CD4-positive, alpha-beta T cell treated with Interleukin-21 for 1 hour (primary cell): ENCODE data around the gene LONP2.
A peak's percentile ranks its signal among the peaks of the same experiment; 100 is the strongest.
"Not testable (repeated sequence)": the region's sequence is repeated elsewhere in the genome, so short reads cannot be mapped to it uniquely, and the experiment has no call there.

Experiments used
- DNase-seq: peaks from one replicate; pipeline ENCODE4 v3.0.0-alpha.2; 2020

The LONP2 gene

DNA sequence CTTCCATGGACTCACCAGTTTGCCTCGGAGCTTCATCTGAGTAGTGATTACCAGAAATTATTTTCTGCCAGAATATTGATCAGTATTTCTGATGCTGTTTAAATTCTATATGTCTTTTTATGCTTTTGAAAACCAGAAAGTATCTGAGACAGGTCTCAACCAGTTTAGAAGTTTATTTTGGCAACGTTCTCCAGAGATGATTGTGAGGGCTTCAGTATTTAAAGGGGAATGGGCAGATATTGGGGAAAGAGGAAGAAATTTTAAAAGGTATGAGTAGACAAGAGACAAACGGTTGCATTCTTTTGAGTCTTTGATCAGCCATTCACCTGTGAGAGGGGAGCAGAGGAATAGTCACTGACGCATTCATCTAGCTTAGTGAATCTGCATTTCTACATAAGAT, 47.7 kb downstream of the LONP2 start:
- no peak for DNase-seq

DNA sequence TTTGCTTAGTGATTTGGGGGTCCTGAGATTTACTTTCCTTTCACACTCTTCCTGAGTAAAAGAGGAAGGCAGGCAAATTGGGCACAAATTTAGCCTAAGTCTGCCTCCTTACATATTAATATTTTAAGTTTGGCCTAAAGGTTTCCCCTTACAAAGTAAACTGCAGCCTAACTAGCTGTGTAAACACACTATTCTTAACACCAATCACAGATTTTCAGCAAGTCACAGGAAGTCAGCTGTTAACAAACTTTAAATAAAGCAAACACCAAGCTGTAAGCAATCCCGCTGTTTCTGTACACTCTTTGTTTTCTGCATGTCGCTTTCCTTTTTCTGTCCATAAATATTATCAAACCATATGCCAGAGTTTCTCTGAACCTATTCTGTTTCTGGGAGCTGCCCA, 48.4 kb downstream of the LONP2 start:
- no peak for DNase-seq

DNA sequence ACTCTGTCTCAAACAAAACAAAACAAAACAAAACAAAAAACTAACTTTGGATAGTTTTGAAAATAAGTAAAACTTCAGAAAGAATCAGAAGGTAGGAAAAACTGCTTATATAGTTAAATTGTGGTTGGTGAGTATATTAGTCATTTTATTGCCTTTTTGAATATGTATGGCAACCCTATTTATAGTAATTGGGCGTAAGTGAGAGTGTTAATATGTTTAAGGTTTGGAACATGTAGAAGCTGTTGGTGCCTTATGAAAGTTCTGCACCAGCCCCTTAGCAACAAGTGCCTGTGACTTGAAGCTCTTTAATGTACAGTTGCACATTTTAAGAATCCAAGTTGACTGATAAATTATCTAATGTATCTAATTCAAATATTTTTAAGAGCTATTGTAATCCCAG, 50.6 kb downstream of the LONP2 start:
- DNase-seq: no peak

DNA sequence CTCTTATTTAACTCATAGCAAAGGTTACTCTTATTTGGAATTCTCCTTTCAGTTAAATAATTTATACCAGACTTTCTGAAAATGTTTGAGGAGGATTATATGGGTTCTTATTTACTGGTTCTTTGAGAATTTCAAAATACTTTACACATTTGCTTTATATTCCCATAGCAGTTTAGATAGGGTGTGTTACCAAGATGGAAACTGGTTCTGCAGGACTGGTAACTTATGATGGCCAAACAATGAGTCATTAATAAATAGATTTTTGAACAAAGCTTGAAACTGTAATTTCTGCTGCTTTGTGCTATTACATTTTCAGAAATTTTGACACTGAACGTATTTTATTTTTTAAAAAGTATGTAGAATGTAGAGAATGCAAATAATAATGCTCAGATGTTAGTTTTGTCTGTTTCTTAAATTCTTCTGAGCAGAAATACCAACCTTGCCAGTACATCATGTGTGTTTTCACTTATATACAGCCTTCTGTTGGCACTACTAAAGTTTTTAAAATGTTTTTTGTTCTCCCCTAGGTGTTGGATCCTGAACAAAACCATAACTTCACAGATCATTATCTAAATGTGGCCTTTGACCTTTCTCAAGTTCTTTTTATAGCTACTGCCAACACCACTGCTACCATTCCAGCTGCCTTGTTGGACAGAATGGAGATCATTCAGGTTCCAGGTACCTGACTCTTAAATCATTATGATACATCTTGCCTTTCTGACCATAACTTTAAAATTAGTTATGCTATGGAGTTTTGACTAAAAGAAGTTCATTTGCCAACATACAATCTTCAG, 51.6 kb downstream of the LONP2 start:
- DNase-seq: no peak

DNA sequence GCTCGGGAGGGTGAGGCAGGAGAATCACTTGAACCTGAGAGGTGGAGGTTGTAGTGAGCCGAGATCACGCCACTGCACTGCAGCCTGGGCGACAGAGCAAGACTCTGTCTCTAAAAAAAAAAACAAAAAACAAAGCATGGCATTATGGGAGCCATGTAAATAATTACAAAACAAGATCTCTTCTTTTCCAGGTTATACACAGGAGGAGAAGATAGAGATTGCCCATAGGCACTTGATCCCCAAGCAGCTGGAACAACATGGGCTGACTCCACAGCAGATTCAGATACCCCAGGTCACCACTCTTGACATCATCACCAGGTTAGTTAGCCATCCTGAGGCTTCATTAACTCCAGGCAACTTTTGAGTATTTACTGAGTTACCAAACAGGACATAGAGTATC, 55.4 kb downstream of the LONP2 start:
- DNase-seq: no peak

DNA sequence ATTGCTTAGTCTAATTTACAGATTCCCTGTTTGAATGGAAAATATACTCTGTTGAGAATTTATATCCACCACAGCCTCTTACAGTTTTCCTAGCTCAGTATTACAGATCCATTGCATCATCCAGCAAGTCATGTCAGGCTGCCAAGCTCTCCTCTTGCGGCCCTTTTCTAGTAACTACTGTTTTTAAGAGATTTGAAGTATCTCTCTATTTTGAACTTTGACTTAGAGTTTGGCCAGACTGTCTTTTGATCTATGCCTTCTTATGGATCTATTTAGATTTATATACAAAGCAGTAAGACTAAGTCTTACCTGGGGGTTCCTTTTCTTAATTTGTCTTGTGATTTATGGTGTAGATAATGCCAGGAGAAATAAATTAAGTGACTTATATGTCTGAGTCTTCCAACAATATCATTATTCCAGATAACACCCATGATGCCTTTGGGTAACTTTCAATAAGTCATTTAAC, 56.3 kb downstream of the LONP2 start:
- no peak for DNase-seq

DNA sequence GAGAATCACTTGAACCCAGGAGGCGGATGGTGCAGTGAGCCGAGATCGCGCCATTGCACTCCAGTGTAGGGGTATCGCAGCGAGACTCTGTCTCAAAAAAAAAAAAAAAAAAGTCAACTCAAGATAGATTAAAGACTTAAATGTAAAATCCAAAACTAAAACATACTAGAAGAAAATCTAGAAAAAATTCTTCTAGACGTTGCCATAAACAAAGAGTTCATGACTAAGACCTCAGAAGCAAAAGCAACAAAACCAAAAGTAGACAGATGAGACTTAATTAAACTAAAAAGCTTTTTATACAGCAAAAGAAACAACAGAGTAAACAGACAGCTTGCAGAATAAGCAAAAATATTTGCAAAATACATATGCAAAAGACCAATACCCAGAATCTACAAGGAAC, 64.4 kb downstream of the LONP2 start:
- DNase-seq: no peak

DNA sequence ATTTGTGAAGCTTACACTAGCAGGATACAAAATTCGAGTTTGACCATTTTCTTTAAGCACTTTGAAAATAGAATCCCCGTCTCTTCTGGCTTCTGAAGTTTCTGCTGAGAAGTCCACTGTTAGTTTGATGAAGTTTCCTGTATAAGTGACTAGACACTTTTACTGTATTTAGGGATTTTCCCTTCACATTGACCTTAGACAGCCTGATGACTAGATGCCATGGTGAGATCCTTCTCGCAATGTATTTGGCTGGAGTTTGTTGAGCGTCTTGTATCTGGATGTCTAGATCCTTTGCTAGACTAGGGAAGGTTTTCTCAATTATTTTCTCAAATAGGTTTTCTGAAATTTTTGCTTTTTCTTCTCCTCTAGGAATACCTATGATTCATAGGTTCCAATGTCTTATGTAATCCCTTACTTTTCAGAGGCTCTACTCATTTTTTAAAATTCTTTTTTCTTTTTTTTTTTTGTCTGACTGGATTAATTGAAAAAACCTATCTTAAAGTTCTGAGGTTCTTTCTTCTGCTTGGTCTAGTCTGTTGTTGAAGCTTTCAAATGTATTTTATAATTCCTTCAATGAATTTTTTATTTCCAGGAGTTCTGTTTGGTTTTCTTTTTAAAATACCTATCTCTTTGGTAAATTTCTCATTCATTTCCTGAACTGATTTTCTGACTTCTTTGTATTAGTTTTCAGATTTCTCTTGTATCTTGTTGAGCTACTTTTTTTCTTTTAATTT, 67.0 kb downstream of the LONP2 start:
- DNase-seq: no peak

DNA sequence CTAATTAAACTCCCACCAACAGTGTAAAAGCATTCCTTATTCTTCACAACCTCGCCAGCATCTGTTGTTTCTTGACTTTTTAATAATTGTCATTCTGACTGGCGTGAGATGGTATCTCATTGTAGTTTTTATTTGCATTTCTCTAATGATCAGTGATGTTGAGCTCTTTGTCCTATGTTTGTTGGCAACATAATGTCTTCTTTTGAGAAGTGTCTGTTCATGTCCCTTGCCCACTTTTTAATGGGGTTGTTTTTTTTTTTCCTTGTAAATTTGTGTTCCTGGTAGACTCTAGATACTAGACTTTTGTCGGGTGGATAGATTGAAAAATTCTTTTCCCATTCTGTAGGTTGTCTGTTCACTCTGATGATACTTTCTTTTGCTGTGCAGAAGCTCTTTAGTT, 69.8 kb downstream of the LONP2 start:
- not testable (repeated sequence) for DNase-seq

DNA sequence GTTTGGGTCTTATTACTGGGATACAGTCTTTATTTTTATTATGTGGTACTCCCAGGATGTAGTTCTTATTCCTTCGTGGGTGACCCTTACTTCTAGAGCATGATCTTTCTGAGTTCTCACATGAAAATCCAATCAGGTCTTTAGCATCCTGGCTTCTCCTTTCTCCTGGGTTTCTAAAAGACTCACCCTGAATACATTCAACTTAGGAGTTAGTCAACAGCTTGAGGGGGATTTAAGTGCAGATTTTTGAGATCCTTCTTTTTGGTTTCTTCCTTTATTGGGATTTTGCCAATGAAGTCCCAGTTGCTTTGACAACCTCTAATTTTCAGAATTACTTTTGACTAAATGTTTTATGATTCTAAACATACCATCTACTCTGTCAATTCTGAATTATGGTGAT, 72.9 kb downstream of the LONP2 start:
- DNase-seq: no peak

DNA sequence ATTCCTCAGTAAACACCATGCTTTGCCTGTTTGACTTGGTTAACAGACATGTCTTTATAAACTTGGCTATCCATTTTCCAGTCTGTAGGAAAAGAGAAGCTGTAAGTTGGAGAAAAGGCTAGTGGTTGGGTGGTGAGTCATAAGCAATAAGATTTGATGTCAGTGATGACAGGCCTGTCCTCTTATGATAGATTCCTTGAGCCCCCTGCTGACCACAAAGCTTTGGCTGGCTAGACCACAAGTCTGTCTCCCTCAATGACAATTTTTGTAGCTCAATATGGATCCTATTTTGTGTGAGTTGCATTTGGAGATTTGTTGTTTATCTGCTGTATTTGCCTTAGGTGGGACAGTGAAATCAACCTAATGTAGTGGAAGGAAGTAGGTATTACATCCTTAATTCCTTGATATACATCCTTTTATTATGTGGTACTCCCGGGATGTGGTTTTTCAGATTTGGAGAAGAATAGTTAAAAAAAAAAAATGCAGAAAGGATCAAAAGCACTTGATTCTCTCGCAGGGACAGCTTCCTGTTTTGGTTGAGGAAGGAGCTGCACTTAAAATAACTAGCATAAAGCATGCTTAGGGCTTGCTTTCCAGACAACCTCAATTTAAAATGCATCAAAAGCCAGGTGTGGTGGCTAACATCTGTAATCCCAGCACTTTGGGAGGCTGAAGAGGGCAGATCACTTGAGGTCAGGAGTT, 73.7 kb downstream of the LONP2 start:
- no peak for DNase-seq

DNA sequence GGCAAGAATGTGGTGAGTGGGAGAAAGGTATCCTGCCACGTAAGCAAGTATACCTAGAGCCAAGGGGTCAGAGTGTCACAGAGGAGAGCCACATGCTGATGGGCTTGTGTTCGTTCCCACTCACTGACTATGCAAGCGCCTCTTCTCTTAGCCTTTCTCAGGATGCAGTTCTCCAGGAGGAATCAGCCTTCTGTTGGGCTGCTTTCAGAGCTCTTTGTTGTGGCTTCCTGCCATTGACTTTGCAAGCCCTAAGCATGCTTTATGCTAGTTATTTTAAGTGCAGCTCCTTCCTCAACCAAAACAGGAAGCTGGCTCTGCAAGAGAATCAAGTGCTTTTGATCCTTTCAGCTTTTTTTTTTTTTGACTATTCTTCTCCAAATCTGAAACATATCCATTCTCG, 74.5 kb downstream of the LONP2 start:
- peak; percentile 53 for DNase-seq

DNA sequence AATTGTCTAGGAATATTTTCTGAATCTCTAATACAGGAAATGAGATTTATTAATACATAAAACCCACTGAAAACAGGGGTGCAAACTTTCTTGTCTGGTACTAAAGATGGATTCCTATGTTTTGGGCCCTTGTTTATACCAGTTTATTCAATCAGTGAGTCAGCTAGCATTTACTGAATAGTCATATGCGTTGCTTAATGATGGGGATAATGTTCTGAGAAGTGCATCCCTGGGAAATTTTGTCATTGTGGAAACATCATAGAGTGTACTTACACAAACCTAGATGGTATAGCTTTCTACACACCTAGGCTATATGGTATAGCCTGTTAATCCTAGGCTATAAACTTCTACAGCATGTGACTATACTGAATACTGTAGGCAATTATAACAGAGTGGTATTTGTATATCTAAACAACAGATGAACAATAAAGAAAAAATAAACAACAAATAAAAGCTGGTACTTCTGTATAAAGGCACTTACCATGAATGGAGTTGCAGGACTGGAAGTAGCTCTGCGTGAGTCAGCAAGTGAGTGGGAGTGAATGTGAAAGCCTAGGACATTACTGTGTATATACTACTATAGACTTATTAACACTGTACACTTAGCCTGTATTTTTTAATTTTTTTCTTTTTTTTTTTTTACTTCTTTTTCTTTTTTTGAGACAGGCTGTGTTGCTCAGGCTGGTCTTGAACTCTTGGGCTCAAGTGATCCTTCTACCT, 77.4 kb downstream of the LONP2 start:
- no peak for DNase-seq

DNA sequence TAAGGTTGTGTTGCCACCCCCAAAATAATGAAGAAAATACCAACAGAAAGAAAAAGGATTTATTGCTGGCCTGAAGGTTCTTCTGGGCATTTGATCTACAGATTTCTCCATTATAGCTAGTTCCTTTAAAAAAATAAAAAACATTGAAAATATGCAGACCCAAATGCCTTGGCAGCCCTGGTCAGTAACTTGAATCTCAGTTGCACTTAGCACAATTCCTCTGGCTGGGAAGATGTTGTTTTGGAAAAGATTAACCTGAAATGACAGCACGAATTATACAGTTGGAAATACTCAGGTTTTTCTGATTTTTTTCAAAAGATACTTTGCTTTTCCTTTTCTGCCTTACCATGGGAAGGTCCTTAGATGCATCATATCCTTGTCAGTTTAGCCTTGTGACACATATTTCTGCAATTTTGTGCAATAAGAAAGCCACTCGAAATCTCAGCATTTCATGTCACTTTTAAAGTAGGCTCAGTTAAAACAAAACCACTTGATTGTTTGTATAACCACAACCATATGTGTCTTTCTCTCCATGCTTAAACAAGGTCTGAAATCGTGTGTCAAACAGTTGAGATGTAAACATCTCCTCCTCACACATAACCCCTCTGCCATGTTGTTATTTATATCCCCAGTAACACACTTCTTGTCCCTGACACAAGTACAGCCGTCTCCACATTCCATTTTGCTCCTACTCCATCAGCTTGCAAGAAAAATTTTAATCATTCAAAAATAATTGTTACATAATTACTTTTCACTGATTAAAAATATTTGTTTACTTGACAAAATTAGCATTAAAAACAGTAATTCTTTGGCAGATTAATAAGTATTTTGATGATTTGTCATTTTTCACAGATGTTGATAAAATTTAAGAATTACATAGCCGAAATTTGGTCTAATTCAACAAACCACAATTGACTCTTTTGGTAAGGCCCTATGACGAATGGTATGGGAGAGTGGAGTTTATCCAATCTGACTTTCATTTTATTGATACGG, 80.0 kb downstream of the LONP2 start:
- DNase-seq: no peak

DNA sequence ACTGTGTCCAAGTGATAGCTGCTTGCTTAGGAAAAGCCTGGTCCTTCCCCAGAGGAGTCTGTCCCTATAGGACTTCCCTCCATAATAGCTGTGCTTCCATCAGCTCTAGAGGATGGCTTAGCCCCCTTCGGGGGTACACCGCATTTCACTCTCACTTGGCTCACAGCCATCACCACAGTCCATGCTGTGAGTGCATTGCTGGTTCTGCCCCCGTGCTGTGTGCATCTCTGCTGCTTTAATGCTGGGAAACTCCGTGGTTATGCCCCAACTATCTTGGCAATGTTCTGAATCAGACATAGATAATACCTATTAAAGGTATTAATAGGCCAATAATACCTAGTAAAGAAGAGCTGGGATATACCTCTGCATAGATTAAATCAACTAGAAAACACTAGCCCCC, 82.8 kb downstream of the LONP2 start:
- DNase-seq: no peak

DNA sequence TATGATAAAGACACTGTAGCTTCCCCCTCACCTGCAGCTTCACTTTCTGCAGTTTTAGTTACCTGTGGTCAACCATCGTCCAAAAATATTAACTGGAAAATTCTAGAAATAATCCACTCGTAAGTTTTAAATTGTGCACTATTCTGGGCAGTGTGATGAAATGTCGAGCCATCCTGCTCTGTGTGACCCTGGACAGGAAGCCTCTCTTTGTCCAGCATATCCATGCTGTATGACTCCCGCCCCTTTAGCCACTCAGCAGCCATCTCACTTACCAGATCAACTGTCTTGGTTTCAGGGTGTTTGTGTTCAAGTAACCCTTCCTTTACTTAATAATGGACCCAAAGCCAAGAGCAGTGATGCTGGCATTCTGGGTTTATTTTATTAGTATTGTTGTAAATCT, 85.0 kb downstream of the LONP2 start:
- DNase-seq: no peak

DNA sequence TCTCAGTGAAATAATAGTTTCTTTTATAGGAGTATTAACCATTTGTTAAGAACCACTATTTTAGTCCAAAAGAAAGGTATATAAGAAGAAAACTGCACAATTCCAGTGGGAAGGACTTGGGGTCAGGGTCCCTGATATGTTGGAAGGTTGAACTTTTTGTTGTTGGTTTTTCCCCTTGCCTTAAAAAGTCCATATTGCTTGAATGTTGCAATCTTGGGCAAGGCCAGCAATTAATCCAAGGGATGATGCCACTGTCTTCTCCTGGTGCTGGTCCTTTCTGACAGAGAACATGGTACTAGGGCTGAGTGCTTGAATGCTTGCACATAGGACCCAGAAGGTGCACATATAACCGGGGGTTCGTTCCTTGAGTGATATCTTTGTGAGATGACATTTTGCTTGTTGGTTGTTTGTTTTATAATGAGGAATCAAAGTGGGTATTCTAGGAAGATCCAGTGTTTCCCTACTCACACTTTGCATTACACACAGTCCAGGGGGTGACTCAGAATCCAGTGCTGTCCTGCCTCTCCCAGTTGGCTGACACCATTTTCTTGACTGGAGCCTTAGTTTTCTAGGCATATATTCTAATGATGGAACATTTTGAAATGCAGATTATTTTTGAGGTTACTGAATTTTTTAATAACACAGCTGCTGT, 86.2 kb downstream of the LONP2 start:
- no peak for DNase-seq

DNA sequence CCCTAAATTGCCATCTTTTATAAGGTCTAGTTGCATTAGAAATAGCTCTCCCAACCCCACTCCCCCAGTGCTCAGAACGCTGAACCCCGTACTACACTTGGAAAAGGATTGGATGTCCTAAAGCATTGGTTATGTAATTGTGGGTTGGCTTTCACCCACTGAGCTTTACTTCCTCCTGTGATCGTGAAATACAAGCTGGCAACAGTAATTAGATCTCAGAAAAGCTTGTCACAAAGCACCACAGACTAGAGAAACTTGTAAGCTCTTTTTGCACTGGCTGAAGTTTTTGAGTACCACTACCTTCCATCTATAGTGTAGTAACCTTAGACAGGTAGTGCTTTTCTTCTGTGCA, 86.7 kb downstream of the LONP2 start:
- DNase-seq: no peak

DNA sequence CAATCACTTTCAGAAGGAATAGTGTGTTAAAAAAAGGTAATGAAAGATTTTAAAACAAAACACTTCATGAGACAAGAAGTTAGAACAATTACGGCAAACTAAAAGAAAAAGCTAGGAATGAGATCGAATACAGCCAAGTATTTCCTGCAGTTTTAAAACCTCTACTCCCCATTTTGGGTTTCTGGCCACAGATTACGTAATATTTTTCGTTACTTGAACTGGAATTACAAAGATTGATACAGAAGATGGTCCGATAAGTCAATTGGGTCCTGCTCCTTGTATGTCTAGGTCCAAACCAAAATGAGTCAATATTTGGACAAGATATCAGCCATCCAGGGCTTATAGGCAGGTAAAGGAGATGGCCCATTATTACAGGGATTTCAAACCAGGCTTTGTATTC, 88.9 kb downstream of the LONP2 start:
- no peak for DNase-seq

DNA sequence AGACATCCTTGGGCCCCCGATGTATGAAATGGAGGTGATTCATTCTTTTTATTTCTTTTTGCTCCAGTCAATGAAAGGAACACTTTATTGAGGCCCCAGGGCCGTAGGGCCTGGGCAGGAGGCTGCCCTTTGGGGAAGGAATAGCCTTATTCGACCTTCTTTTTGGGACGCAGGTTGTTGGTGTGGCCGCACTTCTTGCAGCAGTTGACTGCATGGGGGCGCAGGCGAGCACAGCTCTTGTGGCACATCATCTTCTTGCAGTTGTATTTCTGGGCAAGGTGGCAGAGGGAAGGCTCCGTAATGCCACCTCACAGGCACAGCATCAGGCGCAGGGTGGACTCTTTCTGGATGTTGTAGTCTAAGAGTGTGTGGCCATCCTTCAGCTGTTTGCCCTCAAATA, 90.2 kb downstream of the LONP2 start:
- DNase-seq: no peak

DNA sequence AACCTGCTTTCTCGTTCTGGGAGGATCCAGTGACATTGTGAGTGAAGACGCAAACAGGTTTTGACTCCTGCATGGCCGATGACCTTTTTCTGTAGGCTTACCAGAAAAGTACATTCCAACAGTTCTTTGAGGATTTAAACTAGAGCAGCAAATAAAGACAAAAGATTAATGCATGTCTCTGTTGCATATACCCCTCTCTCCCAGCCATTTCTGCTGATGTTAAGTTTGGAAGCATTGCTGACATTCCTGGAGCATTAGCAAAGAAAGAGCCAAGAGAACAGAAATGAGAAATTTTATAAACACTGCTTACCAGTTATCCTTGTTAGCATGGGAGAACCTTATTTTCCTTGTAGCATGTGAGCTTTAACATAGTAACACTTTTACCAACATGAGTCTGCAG, 91.9 kb downstream of the LONP2 start:
- no peak for DNase-seq

DNA sequence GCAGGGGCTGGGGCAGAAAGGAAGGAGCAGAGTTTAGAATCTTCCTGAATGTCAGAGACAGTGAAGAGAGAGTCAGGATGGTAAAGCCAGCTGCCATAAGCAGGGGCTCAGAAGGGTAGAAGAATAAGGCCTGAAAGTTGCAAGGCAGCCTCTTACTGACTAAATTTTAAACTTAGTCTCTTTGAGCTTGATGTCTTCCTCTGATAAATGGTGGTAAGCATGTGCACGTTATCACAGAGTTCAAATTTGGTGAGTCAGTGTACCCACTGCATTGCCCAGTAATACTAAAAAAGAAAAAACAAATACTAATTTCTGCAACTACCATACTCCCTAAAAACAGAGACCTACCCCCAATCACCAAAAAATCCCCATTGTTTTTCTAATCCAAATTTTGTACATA, 96.0 kb downstream of the LONP2 start:
- no peak for DNase-seq
